GM18508 (cell line): ENCODE data around the gene PARD3B.

Experiments
- ATAC-seq: cut with Tn5 transposase; IDR thresholded peaks from one replicate; pipeline ENCODE4 v1.9.1; 2021; ENCODE audit warnings: moderate number of reproducible peaks; ENCODE audit not compliant: insufficient read depth, unreplicated experiment

The PARD3B gene

DNA sequence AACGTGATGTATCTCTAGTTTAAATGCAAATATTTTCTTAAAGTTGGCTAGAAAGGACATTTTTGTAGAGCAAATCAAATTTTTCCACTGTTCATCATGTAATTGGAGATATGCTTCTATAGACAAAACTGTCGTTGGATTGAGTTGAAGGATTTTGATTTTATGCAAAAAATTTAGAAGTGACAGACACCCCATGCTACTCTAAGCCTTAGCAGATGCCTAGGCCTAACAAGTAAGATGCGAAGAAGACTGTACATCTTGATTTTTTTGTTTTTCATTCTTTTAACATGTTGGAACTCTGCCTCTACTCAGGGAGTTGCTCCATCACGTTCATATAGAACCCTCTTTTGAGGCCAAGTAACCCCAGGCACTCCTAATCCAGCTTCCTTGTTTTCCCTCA, 331.0 kb downstream of the PARD3B start:
- no peak for ATAC-seq

DNA sequence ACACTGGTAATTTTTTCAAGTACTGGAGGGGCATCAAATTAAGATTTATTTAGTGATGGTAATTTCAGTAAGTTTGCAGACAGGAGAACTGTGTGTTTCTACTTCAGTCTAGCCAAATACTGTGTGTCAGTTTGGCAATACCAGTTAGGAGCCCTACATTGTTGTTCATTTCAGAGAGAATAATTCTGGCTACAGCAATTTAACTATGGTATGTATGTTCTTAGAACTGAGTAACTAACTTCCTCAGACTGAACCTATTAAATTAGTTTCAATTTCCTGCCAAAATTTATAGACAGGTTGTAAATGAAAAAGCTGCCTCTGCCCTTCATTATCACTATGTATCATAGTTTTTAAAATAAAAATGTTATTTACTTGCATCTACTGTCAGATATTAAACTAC, 332.4 kb downstream of the PARD3B start:
- ATAC-seq, result no peak

GRCh38 chr2:204880928-204881327, 335.7 kb downstream of the PARD3B start:
- ATAC-seq, result no peak

GRCh38 chr2:204881655-204882054, 336.4 kb downstream of the PARD3B start:
- ATAC-seq, result no peak

- no peak for ATAC-seq
These were observed 340.5 kb downstream of the PARD3B start for GRCh38 chr2:204885747-204886146.

GRCh38 chr2:204886713-204887112, 341.4 kb downstream of the PARD3B start:
- ATAC-seq, result no peak

DNA sequence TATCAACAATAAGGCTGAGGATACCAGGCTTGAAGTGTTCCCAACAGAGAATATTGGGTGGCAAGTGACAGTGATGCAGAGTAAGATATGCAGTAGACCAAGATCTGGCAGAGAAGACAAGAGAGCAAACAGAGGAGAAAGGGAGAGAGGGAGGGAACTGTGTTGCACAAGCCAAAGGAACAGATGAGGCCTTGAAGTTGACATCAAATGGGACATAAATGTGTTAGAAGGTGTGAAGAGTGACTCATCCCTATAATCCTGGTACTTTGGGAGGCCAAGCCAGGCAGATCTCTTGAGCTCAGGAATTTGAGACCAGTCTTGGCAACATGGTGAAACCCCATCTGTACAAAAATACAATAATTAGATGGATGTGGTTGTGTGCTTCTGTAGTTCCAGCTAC, 342.9 kb downstream of the PARD3B start:
- no peak for ATAC-seq

GRCh38 chr2:204890680-204891079, 345.4 kb downstream of the PARD3B start:
- no peak for ATAC-seq

GRCh38 chr2:204891739-204892138, 346.5 kb downstream of the PARD3B start:
- ATAC-seq, result no peak

- no peak for ATAC-seq
These were observed 347.4 kb downstream of the PARD3B start for GRCh38 chr2:204892506-204893255.

GRCh38 chr2:204896146-204896545, 350.9 kb downstream of the PARD3B start:
- ATAC-seq, result peak; percentile 46

GRCh38 chr2:204897561-204897960, 352.3 kb downstream of the PARD3B start:
- ATAC-seq, result no peak

DNA sequence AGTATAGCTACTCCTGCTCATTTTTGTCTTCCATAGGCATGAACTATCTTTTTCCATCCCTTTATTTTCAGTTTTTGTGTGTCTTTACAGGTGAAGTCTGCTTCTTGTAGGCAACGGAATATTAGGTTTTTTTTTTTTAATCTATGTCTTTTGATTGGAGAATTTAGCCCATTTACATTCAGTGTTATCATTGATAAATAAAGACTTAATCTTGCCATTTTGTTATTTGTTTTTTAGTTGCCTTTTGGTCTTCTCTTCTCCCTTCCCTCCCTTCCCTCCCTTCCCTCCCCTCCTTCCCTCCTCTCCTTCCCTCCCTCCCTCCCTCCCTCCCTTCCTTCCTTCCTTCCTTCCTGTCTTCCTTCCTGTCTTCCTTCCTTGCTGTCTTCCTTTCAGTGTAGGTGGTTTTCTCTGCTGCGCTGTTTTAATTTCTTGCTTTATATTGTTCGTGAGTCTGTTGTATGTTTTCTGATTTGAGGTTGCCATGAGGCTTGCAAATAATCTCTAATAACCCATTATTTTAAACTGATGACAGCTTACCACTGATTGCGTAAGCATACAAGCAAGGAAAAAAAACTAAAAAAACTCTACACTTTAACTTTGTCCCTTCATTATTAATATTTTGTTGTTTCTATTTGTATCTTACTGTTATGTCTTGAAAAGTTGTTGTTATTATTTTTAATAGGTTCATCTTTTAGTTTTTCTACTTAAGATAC, 353.8 kb downstream of the PARD3B start:
- no peak for ATAC-seq

DNA sequence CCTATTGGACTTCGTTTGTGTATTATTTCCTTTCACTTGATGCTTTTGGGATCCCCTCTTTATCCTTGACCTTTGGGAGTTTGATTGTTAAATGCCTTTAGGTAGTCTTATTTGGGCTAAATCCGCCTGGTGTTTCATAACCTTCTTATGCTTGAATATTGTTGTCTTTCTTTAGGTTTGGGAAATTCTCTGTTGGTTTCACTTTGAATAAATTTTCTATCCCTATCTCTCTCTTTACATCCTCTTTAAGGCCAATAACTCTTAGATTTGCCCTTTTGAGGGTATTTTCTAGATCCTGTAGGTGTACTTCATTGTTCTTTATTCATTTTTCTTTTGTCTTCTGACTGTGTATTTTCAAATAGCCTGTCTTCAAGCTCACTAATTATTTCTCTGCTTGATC, 354.7 kb downstream of the PARD3B start:
- no peak for ATAC-seq

- no peak for ATAC-seq
These were observed 355.2 kb downstream of the PARD3B start for GRCh38 chr2:204900487-204900886.

GRCh38 chr2:204900910-204901309, 355.6 kb downstream of the PARD3B start:
- no peak for ATAC-seq

- no peak for ATAC-seq
These were observed 356.3 kb downstream of the PARD3B start for GRCh38 chr2:204901591-204901990.

DNA sequence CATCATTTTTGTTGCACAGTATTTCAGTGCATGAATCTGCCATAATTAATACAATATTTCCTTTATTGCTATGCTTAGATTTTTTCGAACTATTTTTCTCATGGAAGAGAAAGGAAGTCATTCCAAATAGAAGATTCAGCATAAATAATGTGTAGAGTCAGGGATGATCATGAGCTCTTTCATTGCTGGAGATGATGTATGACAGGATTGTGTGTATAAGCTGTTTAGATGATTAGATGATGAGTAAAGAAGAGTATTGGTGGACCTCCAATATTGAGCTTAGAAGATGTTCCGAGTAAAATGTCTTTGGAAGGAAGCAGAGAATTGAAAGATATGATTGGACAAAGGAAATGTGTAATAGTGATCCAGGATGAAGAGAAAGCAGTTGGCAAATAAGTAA, 364.5 kb downstream of the PARD3B start:
- no peak for ATAC-seq

DNA sequence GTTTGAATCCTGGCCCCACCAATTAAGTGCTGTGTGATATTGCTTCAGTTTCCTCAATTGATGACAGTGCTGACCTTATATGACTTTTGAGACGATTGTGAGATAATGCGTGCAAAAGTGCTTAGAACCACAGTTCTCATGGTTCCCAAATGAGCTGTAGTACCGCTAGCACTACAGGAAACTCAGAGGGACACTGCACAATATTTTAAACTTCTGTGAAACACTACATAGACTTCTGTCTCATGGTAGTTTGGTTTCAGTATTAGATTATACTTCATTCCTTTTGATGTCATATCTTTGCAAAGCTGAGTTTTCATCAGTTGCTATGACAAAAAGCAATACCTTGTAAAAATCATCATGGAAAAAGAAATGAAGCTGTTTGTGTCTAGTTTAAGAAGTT, 368.0 kb downstream of the PARD3B start:
- no peak for ATAC-seq

- no peak for ATAC-seq
These were observed 368.7 kb downstream of the PARD3B start for GRCh38 chr2:204913854-204914464.

- no peak for ATAC-seq
These were observed 369.4 kb downstream of the PARD3B start for GRCh38 chr2:204914708-204915107.
